DND-41 (cell line): ENCODE results near the gene PSG11.
"Not testable (repeated sequence)": the region's sequence is repeated elsewhere in the genome, so short reads cannot be mapped to it uniquely, and the experiment has no call there.

ENCODE experiments used
- EZH2 ChIP-seq: IDR thresholded peaks from 3 replicates; pipeline ENCODE4 v1.6.1; 2012; ENCODE audit warnings: borderline replicate concordance, low read depth, mild to moderate bottlenecking, moderate library complexity, low read length, inconsistent platforms; ENCODE audit not compliant: severe bottlenecking
- TF ChIP-seq, protein P1 (sequence below): IDR thresholded peaks from 2 replicates; pipeline ENCODE4 v1.5.1; 2012; ENCODE audit warnings: borderline replicate concordance, low read length, moderate library complexity, mild to moderate bottlenecking; ENCODE audit not compliant: poor library complexity, severe bottlenecking; ENCODE audit errors: extremely low read depth

DNA sequence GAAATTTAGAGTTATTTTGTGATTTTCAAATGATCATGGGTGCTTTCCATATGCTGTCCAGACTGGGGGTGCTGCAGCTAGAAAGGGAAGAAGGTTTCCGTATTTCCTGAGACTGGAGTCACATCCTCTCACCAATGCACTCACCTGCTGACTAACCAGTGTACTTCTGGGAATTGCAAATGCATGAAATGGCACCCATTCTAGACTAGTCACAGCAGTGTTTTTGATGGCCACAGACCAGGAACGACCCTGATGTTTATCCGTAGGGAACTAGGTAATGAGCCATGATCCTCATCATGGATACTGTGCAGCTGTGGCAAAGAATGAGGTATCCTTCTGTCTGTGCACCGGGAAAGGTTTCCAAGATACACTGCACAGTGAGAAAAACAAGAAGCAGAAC, 37.1 kb downstream of the PSG11 start:
- TF ChIP-seq EZH2: not testable (repeated sequence)
- TF ChIP-seq, protein P1, sequence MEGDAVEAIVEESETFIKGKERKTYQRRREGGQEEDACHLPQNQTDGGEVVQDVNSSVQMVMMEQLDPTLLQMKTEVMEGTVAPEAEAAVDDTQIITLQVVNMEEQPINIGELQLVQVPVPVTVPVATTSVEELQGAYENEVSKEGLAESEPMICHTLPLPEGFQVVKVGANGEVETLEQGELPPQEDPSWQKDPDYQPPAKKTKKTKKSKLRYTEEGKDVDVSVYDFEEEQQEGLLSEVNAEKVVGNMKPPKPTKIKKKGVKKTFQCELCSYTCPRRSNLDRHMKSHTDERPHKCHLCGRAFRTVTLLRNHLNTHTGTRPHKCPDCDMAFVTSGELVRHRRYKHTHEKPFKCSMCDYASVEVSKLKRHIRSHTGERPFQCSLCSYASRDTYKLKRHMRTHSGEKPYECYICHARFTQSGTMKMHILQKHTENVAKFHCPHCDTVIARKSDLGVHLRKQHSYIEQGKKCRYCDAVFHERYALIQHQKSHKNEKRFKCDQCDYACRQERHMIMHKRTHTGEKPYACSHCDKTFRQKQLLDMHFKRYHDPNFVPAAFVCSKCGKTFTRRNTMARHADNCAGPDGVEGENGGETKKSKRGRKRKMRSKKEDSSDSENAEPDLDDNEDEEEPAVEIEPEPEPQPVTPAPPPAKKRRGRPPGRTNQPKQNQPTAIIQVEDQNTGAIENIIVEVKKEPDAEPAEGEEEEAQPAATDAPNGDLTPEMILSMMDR: not testable (repeated sequence)
